ENCODE results near the gene MAMDC2.
"Not testable (repeated sequence)": the region's sequence is repeated elsewhere in the genome, so short reads cannot be mapped to it uniquely, and the experiment has no call there.

The MAMDC2 gene

DNA sequence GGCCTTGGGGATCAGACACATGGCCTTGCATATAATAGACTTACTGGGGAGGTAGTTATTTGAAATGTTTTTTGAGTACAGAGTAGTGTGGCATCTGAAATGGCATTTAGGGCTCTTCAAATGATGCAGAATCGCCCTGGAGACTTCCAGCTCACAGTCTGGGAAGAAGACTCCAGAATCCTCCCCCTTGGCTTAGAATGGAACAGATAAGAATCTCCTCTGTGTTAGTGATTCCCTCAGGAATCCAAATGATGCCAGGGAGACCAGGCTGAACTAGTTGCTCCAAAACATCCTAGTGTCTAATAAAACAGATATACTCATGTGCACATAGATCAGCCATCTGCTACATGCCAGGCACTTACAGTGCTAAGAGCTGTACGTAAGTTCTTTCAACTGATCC lies 176.6 kb downstream of the MAMDC2 start:
- no peak for DNase-seq

DNA sequence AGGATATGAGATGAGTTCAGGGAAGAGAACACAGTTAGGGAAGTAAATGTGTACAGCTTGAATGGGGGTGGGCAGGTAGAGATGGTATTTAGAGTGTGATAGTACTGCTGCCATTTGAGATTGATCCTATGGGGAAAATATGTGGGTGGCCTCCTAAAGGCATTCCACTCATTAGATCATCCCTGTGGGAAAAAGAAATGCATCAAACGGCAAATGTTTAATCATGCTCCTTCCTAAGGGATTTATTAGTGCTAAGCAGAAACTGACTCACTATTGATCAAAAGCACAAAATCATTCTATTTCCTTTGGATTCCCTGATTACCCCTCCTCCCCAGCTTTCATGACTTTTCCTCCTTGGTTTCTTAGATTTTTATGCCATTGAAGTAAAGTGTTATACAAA lies 178.7 kb downstream of the MAMDC2 start:
- DNase-seq, result no peak

- no peak for DNase-seq
Observed at GRCh38 chr9:70228118-70228517, 184.5 kb downstream of the MAMDC2 start.

GRCh38 chr9:70228611-70229010 lies 185.0 kb downstream of the MAMDC2 start:
- DNase-seq, result no peak

DNA sequence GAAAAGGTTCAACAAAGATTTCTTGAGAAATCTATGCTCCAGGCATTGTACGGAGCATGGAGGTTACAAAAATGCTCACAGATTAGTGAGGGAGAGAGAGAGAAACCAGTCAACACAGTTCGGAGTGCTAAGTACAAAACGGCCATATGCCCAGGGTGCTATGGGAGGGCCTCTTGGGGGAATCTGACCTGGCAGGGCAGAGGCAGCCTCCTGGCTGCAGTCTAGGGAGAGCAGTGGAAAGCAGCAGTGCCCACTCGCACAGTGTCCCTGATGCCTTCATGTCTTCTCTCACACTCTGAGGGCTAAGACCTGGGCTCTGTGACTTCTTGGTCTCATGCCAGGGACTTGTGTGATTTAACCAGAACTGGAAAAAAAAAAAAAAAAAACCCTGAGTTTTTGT lies 185.4 kb downstream of the MAMDC2 start:
- no peak for DNase-seq

DNA sequence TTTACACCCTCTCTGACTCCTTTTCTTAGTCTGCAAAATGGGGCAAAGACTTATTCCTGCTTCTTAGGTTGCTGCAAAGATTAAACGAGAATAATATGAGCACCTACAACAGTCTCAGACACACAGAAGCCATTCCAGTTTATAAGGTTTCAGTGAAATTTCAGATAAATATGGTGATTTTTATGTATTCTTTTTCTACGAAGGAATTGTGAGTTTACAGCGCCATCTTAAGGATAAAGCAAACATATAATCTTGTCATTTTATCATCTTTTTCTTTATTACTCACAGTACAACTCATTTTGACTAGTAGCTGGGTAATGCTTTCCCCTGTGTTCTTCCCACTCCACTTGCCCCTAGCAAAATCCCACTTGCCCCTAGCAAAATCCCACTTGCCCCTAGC lies 185.9 kb downstream of the MAMDC2 start:
- no peak for DNase-seq

DNA sequence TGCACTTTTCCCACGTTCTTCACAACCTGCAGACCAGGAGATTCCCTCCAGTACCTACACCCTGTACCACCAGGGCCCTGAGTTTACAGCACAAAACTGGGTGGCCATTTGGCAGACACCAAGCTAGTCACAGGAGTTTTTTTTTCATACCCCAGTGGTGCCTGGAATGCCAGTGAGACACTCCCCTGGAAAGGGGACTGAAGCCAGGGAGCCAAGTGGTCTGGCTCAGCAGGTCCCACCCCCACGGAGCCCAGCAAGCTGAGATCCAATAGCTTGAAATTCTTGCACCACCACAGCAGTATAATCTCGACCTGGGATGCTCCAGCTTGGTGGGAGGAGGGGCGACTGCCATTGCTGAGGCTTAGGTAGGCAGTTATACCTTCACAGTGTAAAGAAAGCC lies 188.8 kb downstream of the MAMDC2 start:
- DNase-seq, result no peak

DNA sequence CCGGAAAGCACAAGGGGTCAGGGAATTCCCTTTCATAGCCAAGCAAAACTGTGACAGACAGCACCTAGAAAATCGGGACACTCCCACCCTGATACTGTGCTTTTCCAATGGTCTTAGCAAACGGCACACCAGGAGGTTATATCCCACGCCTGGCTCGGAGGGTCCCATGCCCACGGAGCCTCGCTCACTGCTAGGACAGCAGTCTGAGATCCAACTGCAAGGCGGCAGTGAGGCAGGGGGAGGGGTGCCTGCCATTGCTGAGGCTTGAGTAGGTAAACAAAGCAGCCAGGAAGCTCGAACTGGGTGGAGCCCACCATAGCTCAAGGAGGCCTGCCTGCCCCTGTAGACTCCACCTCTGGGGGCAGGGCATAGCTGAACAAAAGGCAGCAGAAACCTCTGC lies 190.6 kb downstream of the MAMDC2 start:
- DNase-seq, result not testable (repeated sequence)

DNA sequence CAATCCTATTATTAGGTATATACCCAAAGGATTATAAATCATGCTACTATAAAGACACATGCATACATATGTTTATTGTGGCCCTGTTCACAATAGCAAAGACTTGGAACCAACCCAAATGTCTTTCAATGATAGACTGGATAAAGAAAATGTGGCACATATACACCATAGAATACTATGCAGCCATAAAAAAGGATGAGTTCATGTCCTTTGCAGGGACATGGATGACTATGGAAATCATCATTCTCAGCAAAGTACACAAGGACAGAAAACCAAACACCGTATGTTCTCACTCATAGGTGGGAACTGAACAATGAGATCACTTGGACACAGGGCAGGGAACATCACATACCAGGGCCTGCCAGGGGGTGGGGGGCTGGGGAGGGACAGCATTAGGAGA lies 202.3 kb downstream of the MAMDC2 start:
- not testable (repeated sequence) for DNase-seq

DNA sequence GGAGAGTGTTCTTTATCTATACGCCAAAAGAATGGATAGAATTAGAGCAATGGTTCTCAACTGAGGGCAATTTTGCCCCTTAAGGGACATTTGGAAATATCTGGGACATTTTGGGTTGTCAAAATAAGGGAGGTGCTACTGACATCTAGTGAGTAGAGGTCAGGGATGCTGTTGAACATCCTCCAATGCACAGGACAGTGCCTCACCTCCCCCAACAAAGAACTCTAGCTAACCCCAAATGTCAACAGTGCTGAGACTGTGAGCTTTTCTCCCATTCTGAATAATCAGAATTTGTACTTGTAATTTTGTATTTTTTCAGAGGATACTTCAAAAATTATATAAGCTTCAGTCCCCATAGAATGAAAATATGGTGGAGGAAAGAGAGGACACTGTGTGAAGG lies 206.6 kb downstream of the MAMDC2 start:
- DNase-seq, result no peak

DNA sequence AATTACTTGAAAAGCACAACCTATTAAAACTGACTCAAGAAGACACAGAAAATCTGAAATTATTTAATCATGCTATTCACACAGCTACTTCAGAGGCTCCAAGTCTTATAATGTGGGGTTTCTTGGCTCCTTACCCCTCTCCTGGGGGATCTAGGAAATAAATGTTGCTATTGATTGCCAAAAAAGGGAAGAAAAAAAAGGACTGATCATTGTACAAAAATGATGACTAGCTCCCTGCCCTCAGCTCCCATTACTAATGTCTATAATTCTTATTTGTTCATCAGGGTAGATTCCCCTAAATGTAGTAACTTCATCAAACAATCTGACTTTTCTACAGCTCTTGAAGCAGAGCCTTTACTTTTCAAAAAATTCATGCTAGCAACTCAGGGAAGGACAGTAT lies 211.8 kb downstream of the MAMDC2 start:
- DNase-seq, result no peak

GRCh38 chr9:70256123-70256551 lies 212.5 kb downstream of the MAMDC2 start:
- DNase-seq, result no peak

DNA sequence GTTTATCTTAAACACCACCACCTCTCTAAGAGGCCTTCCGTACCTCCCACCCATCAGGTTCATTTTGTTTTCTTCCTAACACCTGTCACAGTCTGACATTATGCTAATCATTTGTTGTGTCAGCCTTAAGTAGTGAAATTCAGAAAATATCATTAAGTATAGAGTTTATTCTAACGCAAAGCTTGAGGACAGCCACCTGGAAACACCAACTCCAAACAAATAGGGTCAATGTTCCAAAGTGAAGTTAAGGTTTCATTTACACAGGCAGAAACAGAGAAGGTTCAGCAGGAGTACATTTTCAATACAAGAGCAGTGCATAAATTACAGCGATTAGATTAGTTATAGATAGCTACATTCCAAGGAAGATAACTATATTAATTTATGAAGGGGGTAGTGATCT lies 213.9 kb downstream of the MAMDC2 start:
- DNase-seq, result no peak

DNA sequence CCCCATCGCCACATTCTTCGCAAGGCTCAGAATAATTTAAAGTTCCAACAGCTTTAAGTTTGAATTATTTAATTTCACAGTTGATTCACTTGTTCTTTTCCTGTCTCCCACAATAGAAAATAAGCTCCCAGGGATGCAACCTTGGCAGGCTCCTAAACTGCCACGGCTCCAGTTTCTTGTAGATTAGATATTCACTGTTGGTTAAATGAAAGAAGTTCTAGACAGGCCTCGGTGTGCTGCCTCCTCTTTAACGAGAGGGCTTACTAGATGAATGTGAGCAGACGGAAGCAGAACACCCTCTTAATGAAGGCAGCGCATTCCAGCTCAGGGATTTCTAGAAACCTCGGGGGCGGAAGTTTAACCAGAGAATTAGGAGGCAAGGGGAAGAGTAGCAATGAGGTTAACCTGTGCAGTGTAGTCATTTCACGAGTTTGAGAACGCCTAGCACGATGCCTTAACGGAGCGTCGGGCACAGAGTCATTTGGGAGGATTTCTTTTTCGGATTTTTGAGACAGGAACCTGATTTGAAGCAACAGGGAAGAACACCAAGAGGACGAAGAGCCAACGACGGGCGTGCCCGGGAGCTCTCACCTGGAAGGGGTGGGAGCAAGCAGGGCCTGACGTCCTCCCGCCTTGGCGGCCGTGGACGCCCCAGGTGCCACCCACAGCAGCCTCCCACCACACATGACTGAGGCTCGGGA lies 214.5 kb downstream of the MAMDC2 start:
- no peak for DNase-seq

DNA sequence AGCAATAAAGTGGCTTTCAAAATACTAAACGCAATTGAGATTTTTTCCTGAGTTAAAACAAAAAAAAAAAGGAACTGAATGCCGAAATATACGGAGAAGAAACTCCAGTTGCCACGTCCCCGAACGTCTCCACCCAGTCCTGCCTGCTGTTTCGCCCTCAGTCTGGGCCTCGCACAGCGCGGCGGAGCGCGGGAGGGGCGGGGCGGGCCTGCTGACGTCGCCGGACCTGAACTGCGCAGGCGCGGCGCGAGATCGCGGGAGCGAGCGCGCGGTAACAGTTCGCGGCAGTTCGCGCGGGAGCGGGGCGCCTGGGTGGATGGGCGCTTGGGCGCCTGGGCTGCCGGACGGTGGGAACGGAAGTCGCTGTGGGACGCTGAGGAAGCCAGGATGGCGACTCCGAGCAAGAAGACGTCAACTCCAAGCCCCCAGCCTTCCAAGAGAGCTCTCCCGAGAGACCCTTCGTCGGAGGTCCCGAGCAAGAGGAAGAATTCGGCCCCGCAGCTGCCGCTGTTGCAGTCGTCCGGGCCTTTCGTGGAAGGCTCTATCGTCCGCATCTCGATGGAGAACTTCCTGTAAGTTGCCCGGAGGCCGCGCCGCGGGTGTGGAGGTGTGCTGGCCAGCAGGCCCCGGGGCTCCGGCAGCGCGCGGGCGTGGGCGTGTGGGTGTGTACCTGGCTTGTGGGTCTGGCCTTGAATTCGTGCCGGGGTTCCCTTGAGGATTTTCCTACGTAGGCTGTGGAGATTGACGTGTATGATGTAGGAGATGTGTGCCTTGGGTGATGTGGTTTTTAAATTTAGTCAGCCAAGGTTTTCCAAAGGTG lies 215.3 kb downstream of the MAMDC2 start, which contains the start of gene SMC5:
Gene SMC5, plus strand, starts transcription at position 287 of the 820 bp plus-strand sequence. Its CDS starts 101 bp downstream, at position 388.
- DNase-seq, result peak; percentile 82

- no peak for DNase-seq
Observed at GRCh38 chr9:70259512-70259802, 215.8 kb downstream of the MAMDC2 start.

DNA sequence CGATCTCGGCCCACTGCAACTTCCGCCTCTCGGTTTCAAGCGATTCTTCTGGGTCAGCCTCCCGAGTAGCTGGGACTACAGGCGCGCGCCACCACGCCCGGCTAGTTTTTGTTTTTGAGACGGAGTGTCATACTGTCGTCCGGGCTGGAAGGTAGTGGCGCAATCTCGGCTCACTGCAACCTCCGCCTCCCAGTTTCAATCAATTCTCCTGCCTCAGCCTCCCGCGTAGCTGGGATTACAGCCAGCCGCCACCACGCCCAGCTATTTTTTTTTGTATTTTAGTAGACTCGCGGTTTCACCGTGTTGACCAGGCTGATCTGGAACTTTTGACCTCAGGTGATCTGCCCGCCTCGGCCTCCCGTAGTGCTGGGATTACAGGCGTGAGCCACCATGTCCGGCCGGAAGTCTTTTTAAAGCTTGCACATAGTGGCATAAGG lies 216.4 kb downstream of the MAMDC2 start:
- DNase-seq, result no peak

DNA sequence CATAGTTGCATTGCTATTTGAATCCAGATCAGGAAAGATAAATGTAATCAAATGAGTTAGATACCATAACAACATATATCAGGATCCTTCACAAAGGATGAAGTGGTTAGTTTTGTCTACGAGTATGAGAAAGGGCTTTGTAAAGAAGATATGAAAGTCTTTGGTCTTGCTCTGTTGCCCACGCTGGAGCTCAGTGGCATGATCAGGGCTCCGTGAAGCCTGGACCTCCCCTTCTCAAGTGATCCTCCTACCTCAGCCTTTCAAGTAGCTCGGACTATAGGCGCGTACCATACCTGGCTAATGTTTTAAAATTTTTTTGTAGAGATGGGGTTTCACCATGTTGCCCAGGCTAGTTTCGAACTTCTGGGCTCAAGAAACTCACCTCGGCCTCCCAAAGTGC lies 217.0 kb downstream of the MAMDC2 start:
- DNase-seq, result no peak

GRCh38 chr9:70261131-70261870 lies 217.7 kb downstream of the MAMDC2 start:
- no peak for DNase-seq

- DNase-seq, result no peak
Observed at GRCh38 chr9:70262366-70262765, 218.7 kb downstream of the MAMDC2 start.

GRCh38 chr9:70262948-70263347 lies 219.3 kb downstream of the MAMDC2 start:
- DNase-seq, result no peak

GRCh38 chr9:70263421-70263820 lies 219.8 kb downstream of the MAMDC2 start:
- no peak for DNase-seq

All from effector CD4-positive, alpha-beta T cell (primary cell).